SK-N-SH (cell line): Measurements from ENCODE around the gene STARD7. TPM values are rescaled to one million over a fixed set of nuclear protein-coding genes. Genes with fewer than 3 reads are reported as not detected.

Source experiments
- CTCF ChIA-PET: fragments of 300-600, 350-600 bp; formaldehyde crosslinking; extraction: SDS; loops from one replicate; lab custom pipeline; 2021; lab: Yijun Ruan, JAX
- POLR2A ChIA-PET: fragments of 350-600 bp; sonication (Branson Sonifier 250); formaldehyde crosslinking; extraction: SDS; loops from one replicate; lab custom pipeline; 2020; ENCODE audit warnings: antibody characterized with exemption, inconsistent platforms; lab: Yijun Ruan, JAX
- DNase-seq: peaks from one replicate; pipeline ENCODE4 v3.0.0; 2012
- H2AFZ ChIP-seq: fragments of 200-600 bp; sonication (generic); 2 replicates; pipeline ENCODE4 v1.8.1; 2016; ENCODE audit warnings: antibody characterized with exemption, mild to moderate bottlenecking, low read depth
- H3F3A ChIP-seq: fragments of 200-600 bp; sonication (generic); replicated peaks from 2 replicates; pipeline ENCODE3; 2016; ENCODE audit warnings: antibody characterized with exemption, mild to moderate bottlenecking; ENCODE audit not compliant: insufficient read depth
- H3K27ac ChIP-seq, 2 experiments: fragments of 200-500 bp in 1 of 2; fragments of 200-600 bp in 1 of 2; sonication (Bioruptor generic) in 1 of 2; sonication (generic), shearing (Covaris generic) in 1 of 2; 2 replicates each; pipeline versions ENCODE4 v1.5.1 to v1.6.1; 2014 to 2016; ENCODE audit warnings: low read depth in 2 of 2, inconsistent platforms in 1 of 2, low read length in 1 of 2, mild to moderate bottlenecking in 1 of 2, mixed read lengths in 1 of 2
- H3K27me3 ChIP-seq: fragments of 200-600 bp; sonication (generic), shearing (Covaris generic); 2 replicates; pipeline ENCODE4 v1.6.1; 2016; ENCODE audit warnings: mixed run types; ENCODE audit not compliant: insufficient read depth
- H3K36me3 ChIP-seq, 2 experiments: fragments of 200-500 bp in 1 of 2; fragments of 200-600 bp in 1 of 2; sonication (Bioruptor generic) in 1 of 2; sonication (generic) in 1 of 2; replicated peaks in 1 of 2; 2 replicates each; pipeline versions ENCODE3 to v1.5.1; 2014 to 2016; ENCODE audit warnings: low read length in 1 of 2, mild to moderate bottlenecking in 1 of 2; ENCODE audit not compliant: insufficient read depth in 2 of 2, control insufficient read depth in 1 of 2
- H3K4me1 ChIP-seq, 2 experiments: fragments of 200-500 bp in 1 of 2; fragments of 200-600 bp in 1 of 2; sonication (Bioruptor generic) in 1 of 2; sonication (generic), shearing (Covaris generic) in 1 of 2; 2 replicates each; pipeline versions ENCODE4 v1.5.1 to v1.6.1; 2014 to 2016; ENCODE audit warnings: low read depth in 1 of 2, low read length in 1 of 2, mixed run types in 1 of 2; ENCODE audit not compliant: insufficient read depth in 2 of 2, control insufficient read depth in 1 of 2
- H3K4me2 ChIP-seq: fragments of 200-600 bp; sonication (generic), shearing (Covaris generic); 2 replicates; pipeline ENCODE4 v1.6.1; 2017; ENCODE audit warnings: mixed run types
- H3K4me3 ChIP-seq, 2 experiments: fragments of 200-500 bp in 1 of 2; fragments of 200-600 bp in 1 of 2; sonication (Bioruptor generic) in 1 of 2; sonication (generic), shearing (Covaris generic) in 1 of 2; 2 replicates each; pipeline versions ENCODE4 v1.5.1 to v1.8.1; 2014 to 2016; ENCODE audit warnings: low read depth in 2 of 2, inconsistent platforms in 1 of 2, low read length in 1 of 2, mild to moderate bottlenecking in 1 of 2, mixed read lengths in 1 of 2, moderate library complexity in 1 of 2
- H3K79me2 ChIP-seq: fragments of 200-600 bp; sonication (generic); 2 replicates; pipeline ENCODE4 v1.8.1; 2017; ENCODE audit warnings: mild to moderate bottlenecking; ENCODE audit not compliant: insufficient read depth
- H3K9ac ChIP-seq: fragments of 200-600 bp; sonication (generic); 2 replicates; pipeline ENCODE4 v1.6.1; 2017; ENCODE audit warnings: mixed run types
- H3K9me2 ChIP-seq: fragments of 200-600 bp; sonication (generic); 2 replicates; pipeline ENCODE4 v1.6.1; 2017; ENCODE audit warnings: mixed run types
- H3K9me3 ChIP-seq: fragments of 200-600 bp; sonication (generic); 2 replicates; pipeline ENCODE4 v1.6.1; 2017; ENCODE audit warnings: mixed run types, mild to moderate bottlenecking, moderate library complexity
- H4K20me1 ChIP-seq: fragments of 200-600 bp; sonication (generic); 2 replicates; pipeline ENCODE4 v1.6.1; 2017; ENCODE audit warnings: mild to moderate bottlenecking, mixed run types; ENCODE audit not compliant: insufficient read depth
- CTCF ChIP-seq: fragments of 200-600 bp; sonication (generic); IDR thresholded peaks from 2 replicates; pipeline ENCODE4 v1.6.1; 2017; ENCODE audit warnings: antibody characterized with exemption, mild to moderate bottlenecking, moderate library complexity
- ELF1 ChIP-seq: IDR thresholded peaks from 2 replicates; pipeline ENCODE4 v1.4.0; 2012
- EP300 ChIP-seq, 2 experiments: IDR thresholded peaks; 2 replicates each; pipeline versions ENCODE4 v1.4.0 to v1.6.1; 2012; ENCODE audit warnings: borderline replicate concordance in 1 of 2, low read depth in 1 of 2, low read length in 1 of 2
- FOXM1 ChIP-seq: IDR thresholded peaks from 2 replicates; pipeline ENCODE4 v1.4.0; 2012; ENCODE audit warnings: low read depth, mild to moderate bottlenecking
- JUND ChIP-seq: IDR thresholded peaks from 2 replicates; pipeline ENCODE4 v1.4.0; 2012
- MAX ChIP-seq: IDR thresholded peaks from 2 replicates; pipeline ENCODE4 v1.4.0; 2012; ENCODE audit warnings: low read depth
- MEF2A ChIP-seq: IDR thresholded peaks from 2 replicates; pipeline ENCODE4 v1.4.0; 2012; ENCODE audit warnings: low read depth, borderline replicate concordance
- MXI1 ChIP-seq: IDR thresholded peaks from 2 replicates; pipeline ENCODE4 v1.6.1; 2012; ENCODE audit warnings: mild to moderate bottlenecking, low read depth, low read length, improper control_type of control experiment
- NFIC ChIP-seq: IDR thresholded peaks from 2 replicates; pipeline ENCODE4 v1.4.0; 2012; ENCODE audit warnings: borderline replicate concordance
- RFX5 ChIP-seq: IDR thresholded peaks from 2 replicates; pipeline ENCODE4 v1.6.1; 2012; ENCODE audit warnings: mild to moderate bottlenecking, improper control_type of control experiment, low read length
- RXRA ChIP-seq: IDR thresholded peaks from 2 replicates; pipeline ENCODE4 v1.4.0; 2012; ENCODE audit warnings: low read depth, mild to moderate bottlenecking, borderline replicate concordance
- TAF1 ChIP-seq: IDR thresholded peaks from 2 replicates; pipeline ENCODE4 v1.6.1; 2012; ENCODE audit warnings: low read depth, mild to moderate bottlenecking, low read length, moderate library complexity, borderline replicate concordance
- TEAD4 ChIP-seq: IDR thresholded peaks from 2 replicates; pipeline ENCODE4 v1.4.0; 2012; ENCODE audit warnings: mild to moderate bottlenecking, borderline replicate concordance; ENCODE audit not compliant: insufficient read depth
- ZBTB33 ChIP-seq: IDR thresholded peaks from 2 replicates; pipeline ENCODE4 v1.4.0; 2012; ENCODE audit warnings: low read depth, borderline replicate concordance
- WGBS: methylation state at CpG from one replicate; pipeline ENCODE4 v1.1.6; 2017; ENCODE audit warnings: low lambda C conversion rate; 5-methylcytosine and 5-hydroxymethylcytosine counted together
- polyA plus RNA-seq, 3 experiments: library from polyadenylated mRNA; depleted of rRNA; stranded (reverse); fragments of >200 nt; gene quantifications; 2 replicates each; pipeline ENCODE4 v1.2.3, GENCODE V29; 2012
- TF ChIP-seq, protein P1 (sequence below): fragments of 150-350 bp; IDR thresholded peaks from 2 replicates; pipeline ENCODE4 v1.6.1; 2017; ENCODE audit warnings: antibody characterized with exemption, low read length, low read depth, borderline replicate concordance
- TF ChIP-seq, protein P2 (sequence below): IDR thresholded peaks from 2 replicates; pipeline ENCODE4 v1.6.1; 2012; ENCODE audit warnings: mild to moderate bottlenecking, low read depth, low read length, moderate library complexity
- TF ChIP-seq, protein P3 (sequence below): fragments of 150-350 bp; IDR thresholded peaks from 2 replicates; pipeline ENCODE4 v1.6.1; 2016; ENCODE audit warnings: mild to moderate bottlenecking, low read depth, low read length

Gene STARD7
- polyA plus RNA-seq, 1 of the 3 experiments (the other 2 are of a cell fraction) = 36.1 TPM

DNA sequence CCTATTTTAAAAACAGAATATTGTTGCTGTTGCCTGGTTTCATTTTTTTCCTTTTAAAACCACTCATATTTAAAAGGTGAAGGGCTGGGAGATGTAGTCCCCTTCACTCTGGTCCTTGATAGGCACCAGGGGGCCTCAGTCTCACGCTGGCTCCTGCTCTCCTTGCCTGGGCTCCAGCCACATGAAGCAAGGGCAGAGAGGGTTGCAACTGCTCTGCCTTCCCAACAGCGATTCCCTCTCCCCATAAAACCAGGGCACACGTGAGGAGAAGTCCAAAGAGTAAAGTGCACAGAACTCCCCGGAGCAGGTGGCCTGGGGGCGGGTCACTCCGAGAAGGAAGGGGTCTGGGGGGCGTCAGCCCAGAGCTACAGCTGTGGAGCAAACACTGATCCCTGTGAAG, 44.4 kb upstream of the STARD7 start:
- POLR2A ChIA-PET = no interaction called here
- no peak for DNase-seq
- WGBS = 89% methylated on average over 6 of the region's 7 CpGs
- peaks cover 27% of the 10 kb centered on the region for H3F3A ChIP-seq
- peaks cover 21 to 25% of the 10 kb centered on the region in 2 experiments; a peak in 3 of 4 replicates for H3K4me1 ChIP-seq
- no peaks in the 10 kb centered on the region for H3K9me3 ChIP-seq
- H3K36me3 ChIP-seq = peaks cover 29 to 37% of the 10 kb centered on the region in 2 experiments
- no peak overlapping the region for H3K27ac ChIP-seq
- TF ChIP-seq EP300 (IDR thresholded peaks at IDR 0.05; ENCODE audit: borderline replicate concordance in 1 of 2, low read depth in 1 of 2, low read length in 1 of 2) (no peak), ZBTB33 (no peak), RXRA (no peak), TAF1 (no peak), NFIC (no peak), JUND (no peak), MEF2A (no peak)
- TF ChIP-seq, protein P1, sequence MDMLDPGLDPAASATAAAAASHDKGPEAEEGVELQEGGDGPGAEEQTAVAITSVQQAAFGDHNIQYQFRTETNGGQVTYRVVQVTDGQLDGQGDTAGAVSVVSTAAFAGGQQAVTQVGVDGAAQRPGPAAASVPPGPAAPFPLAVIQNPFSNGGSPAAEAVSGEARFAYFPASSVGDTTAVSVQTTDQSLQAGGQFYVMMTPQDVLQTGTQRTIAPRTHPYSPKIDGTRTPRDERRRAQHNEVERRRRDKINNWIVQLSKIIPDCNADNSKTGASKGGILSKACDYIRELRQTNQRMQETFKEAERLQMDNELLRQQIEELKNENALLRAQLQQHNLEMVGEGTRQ = no peak
- TF ChIP-seq, protein P2, sequence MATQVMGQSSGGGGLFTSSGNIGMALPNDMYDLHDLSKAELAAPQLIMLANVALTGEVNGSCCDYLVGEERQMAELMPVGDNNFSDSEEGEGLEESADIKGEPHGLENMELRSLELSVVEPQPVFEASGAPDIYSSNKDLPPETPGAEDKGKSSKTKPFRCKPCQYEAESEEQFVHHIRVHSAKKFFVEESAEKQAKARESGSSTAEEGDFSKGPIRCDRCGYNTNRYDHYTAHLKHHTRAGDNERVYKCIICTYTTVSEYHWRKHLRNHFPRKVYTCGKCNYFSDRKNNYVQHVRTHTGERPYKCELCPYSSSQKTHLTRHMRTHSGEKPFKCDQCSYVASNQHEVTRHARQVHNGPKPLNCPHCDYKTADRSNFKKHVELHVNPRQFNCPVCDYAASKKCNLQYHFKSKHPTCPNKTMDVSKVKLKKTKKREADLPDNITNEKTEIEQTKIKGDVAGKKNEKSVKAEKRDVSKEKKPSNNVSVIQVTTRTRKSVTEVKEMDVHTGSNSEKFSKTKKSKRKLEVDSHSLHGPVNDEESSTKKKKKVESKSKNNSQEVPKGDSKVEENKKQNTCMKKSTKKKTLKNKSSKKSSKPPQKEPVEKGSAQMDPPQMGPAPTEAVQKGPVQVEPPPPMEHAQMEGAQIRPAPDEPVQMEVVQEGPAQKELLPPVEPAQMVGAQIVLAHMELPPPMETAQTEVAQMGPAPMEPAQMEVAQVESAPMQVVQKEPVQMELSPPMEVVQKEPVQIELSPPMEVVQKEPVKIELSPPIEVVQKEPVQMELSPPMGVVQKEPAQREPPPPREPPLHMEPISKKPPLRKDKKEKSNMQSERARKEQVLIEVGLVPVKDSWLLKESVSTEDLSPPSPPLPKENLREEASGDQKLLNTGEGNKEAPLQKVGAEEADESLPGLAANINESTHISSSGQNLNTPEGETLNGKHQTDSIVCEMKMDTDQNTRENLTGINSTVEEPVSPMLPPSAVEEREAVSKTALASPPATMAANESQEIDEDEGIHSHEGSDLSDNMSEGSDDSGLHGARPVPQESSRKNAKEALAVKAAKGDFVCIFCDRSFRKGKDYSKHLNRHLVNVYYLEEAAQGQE = no peak
- peaks cover 5% of the 10 kb centered on the region; the same call in 1 of the 2 replicates for H4K20me1 ChIP-seq
- no peaks in the 10 kb centered on the region for H3K9me2 ChIP-seq
- H3K4me2 ChIP-seq = no peak overlapping the region
- H3K79me2 ChIP-seq = peaks cover 49% of the 10 kb centered on the region
- no peaks in the 10 kb centered on the region for H3K27me3 ChIP-seq
- CTCF ChIA-PET = interaction anchor here (1.6 kb wide), 1 partner anchor 79 kb away, joined by 6 read pairs; no protein-coding TSS in a partner anchor
- H3K4me3 ChIP-seq = no peak overlapping the region
- no peak overlapping the region for H2AFZ ChIP-seq
- H3K9ac ChIP-seq = no peak overlapping the region

GRCh38 chr2:96252526-96252925, 43.9 kb upstream of the STARD7 start:
- Histone ChIP-seq H3K4me3 (no peak overlapping the region), H3F3A (peaks cover 27% of the 10 kb centered on the region), H3K9ac (no peak overlapping the region), H3K27me3 (no peaks in the 10 kb centered on the region), H3K9me2 (no peaks in the 10 kb centered on the region), H3K4me1 (peaks cover 21 to 22% of the 10 kb centered on the region in 2 experiments; a peak in 3 of 4 replicates), H3K9me3 (no peaks in the 10 kb centered on the region), H3K36me3 (peaks cover 29 to 37% of the 10 kb centered on the region in 2 experiments), H3K27ac (peak overlapping the region; percentile 58 to 80; a peak in 3 of 4 replicates), H4K20me1 (0 out of 2 replicates have a peak, but pooled peaks cover 5% of the 10 kb centered on the region), H3K79me2 (peaks cover 44% of the 10 kb centered on the region), H3K4me2 (peak overlapping the region; percentile 54; the same call in 1 of the 2 replicates), H2AFZ (no peak overlapping the region)
- ChIA-PET POLR2A (no interaction called here), CTCF (interaction anchor here (1.2 to 1.8 kb wide), 3 partner anchors 10 to 78 kb away, joined by 3 to 5 read pairs (median 5); no protein-coding TSS in a partner anchor)
- 92% methylated on average over 7 of the region's 8 CpGs for WGBS
- no peak for DNase-seq
- no peak for TF ChIP-seq ELF1
- no peak for TF ChIP-seq TEAD4
- TF ChIP-seq MXI1 = no peak
- TF ChIP-seq, protein P3, sequence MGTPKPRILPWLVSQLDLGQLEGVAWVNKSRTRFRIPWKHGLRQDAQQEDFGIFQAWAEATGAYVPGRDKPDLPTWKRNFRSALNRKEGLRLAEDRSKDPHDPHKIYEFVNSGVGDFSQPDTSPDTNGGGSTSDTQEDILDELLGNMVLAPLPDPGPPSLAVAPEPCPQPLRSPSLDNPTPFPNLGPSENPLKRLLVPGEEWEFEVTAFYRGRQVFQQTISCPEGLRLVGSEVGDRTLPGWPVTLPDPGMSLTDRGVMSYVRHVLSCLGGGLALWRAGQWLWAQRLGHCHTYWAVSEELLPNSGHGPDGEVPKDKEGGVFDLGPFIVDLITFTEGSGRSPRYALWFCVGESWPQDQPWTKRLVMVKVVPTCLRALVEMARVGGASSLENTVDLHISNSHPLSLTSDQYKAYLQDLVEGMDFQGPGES = no peak
- no peak for TF ChIP-seq MAX
- TF ChIP-seq FOXM1 = no peak
- no peak for TF ChIP-seq RFX5
- no peak for TF ChIP-seq CTCF
- TF ChIP-seq EP300 (IDR thresholded peaks at IDR 0.05; ENCODE audit: borderline replicate concordance in 1 of 2, low read depth in 1 of 2, low read length in 1 of 2) = no peak
